NCI-H524 treated with DMSO at 0.1 percent for 48 hours (cell line): ENCODE results near the gene FGD3.

Experiments used
- DNase-seq: peaks from one replicate; lab custom pipeline; 2025; lab: John Stamatoyannopoulos, UW

The FGD3 gene

GRCh38 chr9:93054758-93055704, 107.7 kb downstream of the FGD3 start:
- no peak for DNase-seq

DNA sequence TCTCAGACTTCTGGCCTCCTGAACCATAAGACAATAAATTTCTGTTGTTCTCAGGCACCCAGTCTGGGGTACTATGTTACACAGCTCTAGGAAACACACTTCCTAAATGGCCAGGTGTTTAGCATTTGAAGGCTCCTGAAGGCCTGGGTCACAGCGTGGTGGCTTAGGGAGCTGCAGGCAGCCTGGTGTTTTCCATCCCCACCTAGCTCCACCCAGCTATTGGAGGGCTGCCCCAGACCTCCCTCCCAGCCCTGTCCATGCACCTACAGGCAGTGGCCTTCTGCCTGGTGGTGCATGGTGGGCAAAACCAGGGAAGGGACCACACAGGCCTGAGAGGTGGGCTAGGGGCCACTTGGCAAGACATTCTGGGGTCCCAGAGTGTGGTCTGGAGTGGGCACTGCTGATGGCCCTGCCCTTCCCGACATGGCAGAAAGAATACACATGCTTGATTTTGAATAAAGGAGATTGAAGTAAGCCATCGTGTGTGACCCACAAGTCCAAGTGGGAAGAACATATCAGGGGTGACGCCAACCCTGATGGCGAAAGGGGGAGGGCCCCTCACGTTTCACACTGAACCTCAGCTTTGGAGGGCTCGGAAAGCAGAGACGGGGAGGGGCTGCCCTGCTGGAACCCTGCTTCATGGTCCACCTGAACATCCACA, 109.8 kb downstream of the FGD3 start:
- DNase-seq, result no peak

DNA sequence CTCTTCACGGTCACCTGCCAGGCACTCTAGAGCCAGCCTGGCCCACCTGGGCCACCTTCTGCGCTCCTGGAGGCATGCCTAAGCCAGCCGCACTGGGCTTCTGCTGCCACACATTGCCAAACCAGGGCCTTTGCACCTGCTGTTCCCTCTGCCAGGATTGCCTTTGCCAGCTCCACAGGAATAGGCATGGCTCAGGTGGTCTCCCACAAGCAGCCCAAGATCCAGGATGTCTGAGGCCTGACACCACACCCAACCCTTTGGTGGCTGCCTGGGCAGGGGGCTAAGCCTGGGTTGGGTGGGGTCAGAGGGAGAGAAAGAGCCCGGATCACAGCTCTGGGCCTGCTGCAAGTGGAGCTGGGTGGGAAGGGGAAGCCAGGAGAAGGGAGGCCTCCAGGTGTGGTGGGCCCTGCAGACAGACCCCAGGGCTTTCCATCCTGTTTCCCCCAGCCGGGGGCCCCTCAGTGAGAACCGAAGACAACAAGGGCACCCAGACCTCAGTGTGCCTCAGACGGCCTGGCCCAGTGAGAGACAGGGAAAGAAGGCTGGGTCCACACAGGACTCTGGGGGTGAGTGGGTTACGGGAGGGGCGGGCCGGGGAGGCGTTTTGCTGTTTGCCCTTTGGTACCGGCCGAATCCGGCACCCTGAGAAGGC, 110.5 kb downstream of the FGD3 start:
- DNase-seq, result no peak

- no peak for DNase-seq
Measured at GRCh38 chr9:93058355-93059010, 111.2 kb downstream of the FGD3 start, which contains the start of gene SUSD3. SUSD3 (plus strand) TSS chr9:93058701; CDS start chr9:93058743, 42 bp downstream.

DNA sequence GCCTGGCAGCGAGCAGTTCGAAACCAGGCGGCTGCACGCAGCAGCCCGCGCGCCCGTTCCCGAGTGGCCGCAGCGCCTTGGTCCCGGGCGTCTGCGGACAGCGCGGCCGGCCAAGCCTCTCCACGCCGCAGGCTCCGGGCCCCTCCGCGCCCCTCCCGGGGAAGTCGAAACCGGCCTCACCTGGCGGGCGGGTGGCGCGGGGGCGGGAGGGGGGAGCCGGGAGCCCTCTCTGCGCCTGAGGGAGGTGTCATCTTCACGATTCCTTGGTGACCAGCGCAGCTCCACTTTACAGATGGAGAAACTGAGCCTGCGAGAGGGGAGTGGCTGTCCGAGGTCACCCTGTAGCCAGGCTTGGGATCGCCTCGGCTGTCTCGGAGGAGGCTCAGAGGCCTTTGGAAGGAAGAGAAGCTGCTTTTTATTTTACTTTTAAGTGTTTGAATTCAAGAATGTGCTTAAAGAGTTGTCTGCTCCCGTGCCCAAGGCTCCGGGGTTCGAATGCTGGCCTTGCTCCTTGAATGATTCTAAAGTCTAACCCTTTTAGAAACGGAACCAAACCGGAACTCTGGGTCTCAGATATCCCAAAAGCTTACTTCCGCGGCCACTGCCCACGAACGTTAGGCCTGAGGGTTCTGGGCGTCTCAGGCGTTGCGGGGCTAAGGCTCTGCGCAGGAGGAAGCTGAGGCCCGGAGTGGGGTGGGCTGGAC, 111.8 kb downstream of the FGD3 start:
- no peak for DNase-seq

- DNase-seq, result no peak
Measured at GRCh38 chr9:93059715-93060578, 112.6 kb downstream of the FGD3 start.

DNA sequence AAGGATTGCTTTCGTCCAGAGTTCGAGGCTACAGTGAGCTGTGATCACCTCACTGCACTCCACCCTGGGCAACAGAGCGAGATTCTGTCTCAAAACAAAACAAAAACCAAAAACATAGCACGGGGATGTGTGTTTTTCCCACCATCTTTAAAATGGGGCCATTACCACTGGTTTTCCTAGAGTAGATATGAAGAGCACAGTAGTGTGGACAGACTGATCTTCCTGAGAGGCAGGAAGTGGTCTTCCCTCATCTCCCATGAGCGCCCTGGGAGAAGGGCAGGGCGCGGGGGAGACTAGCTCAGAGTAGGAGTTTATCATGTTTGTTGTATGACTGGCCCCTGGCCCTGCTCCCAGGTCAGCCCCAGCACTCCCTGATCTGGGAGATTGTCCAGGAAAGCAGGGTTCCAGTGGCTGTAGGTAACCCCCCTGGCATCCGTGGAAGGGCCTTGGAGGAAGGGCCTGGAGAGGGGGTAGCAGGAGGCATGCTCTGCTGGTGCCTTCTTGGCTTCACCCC, 113.5 kb downstream of the FGD3 start:
- no peak for DNase-seq

DNA sequence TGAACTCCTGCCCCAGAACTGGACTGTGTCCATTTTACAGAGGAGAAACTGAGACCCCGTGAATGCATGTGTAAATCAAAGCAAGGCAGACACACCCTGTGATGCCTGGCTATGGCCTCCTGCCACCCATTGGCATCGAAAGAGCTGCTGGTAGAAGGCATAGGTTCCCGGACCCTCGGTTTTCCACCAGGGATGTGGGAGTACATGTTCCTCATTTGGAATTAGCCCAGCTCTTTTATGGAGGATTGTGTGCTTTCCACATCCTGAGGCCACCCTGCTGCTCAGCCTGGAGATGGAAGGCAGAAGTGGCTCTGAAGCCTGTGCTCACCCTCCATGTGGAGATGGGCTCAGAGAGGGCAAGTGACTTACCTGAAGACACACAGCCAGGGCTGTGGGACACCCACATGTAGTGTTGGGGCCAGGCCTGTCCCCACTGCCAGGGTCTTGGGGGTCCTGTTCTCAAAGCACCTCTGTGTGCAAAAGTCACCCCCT, 114.0 kb downstream of the FGD3 start:
- no peak for DNase-seq

DNA sequence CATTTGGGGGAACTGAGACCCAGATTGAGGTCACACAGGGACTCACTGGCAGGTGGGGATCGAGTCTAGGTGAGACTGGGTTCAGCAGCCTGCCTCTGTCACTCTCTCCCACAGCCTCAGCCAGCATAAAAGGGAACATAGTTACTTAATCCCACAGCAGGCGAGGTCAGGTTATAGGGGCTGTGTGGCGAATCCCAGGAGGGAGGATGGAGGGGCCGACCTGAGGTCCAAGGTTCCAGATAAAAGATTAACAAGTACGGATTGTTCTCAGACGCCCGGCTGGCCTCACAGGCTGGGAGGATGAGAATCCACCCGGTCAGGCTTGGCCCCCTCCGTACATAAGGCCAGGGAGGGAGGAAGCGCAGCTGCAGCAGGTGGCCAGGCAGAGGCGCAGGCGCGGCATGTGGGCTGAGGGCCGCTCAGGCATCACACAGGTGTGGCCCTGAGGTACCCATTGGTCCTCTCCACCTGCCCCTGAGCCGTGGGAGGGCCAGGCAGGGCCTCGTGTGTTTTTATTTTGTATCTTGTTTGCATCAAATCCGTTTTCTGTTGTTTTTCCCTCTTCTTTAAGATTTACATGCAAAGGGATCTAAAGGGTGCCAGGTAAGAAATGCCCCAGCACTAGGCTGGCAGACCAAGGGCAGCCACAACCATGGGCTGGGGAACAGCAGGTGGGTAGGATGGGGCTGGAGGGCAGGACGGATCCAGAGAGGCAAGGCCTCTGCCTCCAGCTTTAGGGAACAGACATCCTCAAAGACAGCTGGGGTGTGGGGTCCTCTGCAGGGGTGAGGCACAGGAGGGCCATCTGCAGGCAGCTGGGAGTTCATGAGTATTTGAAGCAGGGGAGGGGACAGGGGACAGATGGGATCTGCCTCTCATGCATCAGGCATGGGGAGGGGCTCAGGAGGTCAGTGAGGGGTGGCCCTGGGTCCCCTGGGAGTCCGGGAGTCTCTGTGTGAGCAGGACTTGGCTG, 114.8 kb downstream of the FGD3 start:
- peak; percentile 92 for DNase-seq

GRCh38 chr9:93064392-93065134, 117.2 kb downstream of the FGD3 start:
- DNase-seq, result peak; percentile 29

GRCh38 chr9:93065135-93065720, 117.9 kb downstream of the FGD3 start:
- no peak for DNase-seq

DNA sequence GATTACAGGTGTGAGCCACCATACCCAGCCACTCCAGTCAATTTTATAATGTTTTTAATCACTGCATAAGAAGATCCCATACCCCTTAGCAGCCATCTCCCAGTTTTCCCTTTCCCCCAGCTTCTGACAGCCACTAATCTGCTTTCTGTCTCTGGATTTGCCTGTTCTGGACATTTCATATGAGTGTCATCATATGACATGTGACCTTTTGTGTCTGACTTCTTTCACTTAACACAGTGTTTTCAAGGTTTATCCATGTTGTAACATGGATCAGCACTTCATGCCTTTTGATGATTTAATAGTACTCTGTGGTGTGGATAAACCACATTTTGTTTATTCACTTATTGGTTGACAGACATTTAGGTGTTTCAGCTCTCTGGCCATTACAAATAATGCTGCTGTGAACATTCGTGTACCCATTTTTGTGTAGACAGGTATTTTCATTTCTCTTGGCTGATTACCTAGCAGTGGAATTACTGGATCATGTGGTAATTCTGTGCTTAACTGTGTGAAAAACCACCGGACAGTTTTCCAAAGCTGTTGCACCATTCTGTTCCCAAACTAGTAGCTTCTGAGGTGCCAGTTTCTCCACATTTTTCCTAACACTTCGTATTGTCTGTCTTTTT, 119.8 kb downstream of the FGD3 start:
- DNase-seq, result no peak

GRCh38 chr9:93068956-93069355, 121.6 kb downstream of the FGD3 start:
- no peak for DNase-seq

DNA sequence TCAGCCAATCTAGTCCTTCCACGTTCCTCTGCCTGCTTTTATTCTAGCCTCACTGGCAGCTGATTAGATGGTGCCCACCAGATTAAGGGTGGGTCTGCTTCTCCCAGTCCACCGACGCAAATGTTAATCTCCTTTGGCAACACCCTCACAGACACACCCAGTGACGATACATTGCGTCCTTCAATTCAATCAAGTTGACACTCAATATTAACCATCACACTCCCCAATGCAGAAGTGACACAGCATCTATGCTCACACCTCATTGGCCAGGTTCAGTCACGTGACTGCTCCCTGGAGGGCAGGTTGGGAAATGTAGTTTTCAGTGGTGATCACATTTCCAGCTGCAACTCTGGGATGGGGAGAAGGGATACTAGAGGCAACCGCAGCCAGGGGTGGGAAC, 124.1 kb downstream of the FGD3 start:
- DNase-seq, result no peak

DNA sequence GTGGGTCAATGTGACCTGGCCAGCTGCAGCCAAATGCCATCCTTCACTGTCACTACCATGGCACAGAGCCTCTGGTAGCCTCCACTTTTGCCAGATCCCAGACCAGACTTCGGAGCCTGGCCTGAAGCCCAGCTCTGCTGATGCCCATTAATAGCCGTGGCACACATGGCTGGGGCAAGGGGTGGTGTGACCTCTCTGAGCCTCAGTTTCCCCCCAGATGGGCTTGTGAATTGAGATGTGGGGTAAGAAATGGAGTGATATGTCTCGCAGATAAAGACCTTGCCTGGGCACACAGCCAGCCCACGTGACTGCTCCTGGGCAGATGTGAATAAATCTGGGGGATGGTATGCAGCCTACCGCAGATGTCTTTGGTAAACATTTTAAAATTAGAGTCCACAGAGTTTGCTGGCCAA, 125.1 kb downstream of the FGD3 start:
- no peak for DNase-seq

- DNase-seq, result no peak
Measured at GRCh38 chr9:93076101-93076791, 128.9 kb downstream of the FGD3 start.

- DNase-seq, result no peak
Measured at GRCh38 chr9:93076792-93077128, 129.4 kb downstream of the FGD3 start.
